ENCODE data around the gene OPN4. TPM values are rescaled to one million over a fixed set of nuclear protein-coding genes. Genes with fewer than 3 reads are reported as not detected.

OPN4 gene
- total and polyA plus RNA-seq, 9 of the 15 experiments (the other 6 are each of a cell fraction or from before 2014, with no cell fraction given): not detected

DNA sequence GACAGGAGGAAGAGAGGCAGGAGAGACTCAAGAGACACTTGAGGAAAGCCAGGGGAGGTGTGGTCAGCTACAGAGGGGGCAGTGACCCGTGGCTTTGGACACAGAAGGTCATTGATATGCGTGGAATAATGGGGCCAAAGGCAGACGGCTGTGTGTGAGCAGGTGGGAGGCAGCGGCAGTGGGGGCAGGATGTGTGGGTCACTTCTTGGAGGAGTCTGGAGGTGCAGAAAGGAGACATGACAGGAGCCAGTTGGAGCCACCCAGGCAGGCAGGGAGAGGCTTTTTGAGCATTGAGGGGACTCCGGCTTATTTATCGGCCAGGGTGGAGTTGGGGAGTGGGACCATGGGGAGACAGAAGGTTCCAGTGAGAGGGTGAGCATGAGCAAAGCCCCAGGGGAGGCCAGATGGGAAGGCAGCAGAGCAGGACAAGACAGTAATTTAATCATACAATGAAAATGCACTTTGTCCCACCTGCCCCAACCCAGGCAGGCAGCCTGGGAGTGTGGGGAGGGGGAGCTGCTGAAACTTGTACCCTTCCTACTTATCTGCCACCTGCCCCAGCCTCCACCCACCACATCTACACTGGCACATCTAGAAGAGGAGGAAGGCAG lies 19.0 kb downstream of the OPN4 start:
- BruUV-seq (replicated peaks): no TSS peak
- H3K79me2 ChIP-seq (ENCODE audit: control insufficient read depth, insufficient read depth, low read length): no peaks in the 10 kb centered on the region
- ATAC-seq: no peak
- no peak overlapping the region for H3K4me3 ChIP-seq
- CTCF ChIA-PET (ENCODE audit: low intra/inter-chr PET ratio): no interaction called here
- WGBS (ENCODE audit: insufficient coverage, low coverage, missing lambda C conversion rate): 8% methylated on average over 4 of the region's 6 CpGs
- H4K20me1 ChIP-seq (replicated peaks; ENCODE audit: control insufficient read depth, insufficient read depth, low read length): no peaks in the 10 kb centered on the region
- intact Hi-C loops (cut with micrococcal nuclease): no loop called here
- POLR2A ChIA-PET: no interaction called here
- TF ChIP-seq, protein P1, sequence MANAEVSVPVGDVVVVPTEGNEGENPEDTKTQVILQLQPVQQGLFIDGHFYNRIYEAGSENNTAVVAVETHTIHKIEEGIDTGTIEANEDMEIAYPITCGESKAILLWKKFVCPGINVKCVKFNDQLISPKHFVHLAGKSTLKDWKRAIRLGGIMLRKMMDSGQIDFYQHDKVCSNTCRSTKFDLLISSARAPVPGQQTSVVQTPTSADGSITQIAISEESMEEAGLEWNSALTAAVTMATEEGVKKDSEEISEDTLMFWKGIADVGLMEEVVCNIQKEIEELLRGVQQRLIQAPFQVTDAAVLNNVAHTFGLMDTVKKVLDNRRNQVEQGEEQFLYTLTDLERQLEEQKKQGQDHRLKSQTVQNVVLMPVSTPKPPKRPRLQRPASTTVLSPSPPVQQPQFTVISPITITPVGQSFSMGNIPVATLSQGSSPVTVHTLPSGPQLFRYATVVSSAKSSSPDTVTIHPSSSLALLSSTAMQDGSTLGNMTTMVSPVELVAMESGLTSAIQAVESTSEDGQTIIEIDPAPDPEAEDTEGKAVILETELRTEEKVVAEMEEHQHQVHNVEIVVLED (CRISPR knock-in tag; IDR thresholded peaks at IDR 0.05): no peak
- TF ChIP-seq ARID3B (CRISPR knock-in tag; IDR thresholded peaks at IDR 0.05; ENCODE audit: borderline replicate concordance) (no peak), HDAC3 (IDR thresholded peaks at IDR 0.05; ENCODE audit: borderline replicate concordance, partially characterized antibody) (no peak), SMAD1 (IDR thresholded peaks at IDR 0.05; ENCODE audit: low read depth, low read length, partially characterized antibody) (no peak), NFRKB (IDR thresholded peaks at IDR 0.05; ENCODE audit: low read depth) (no peak), ZNF511 (CRISPR knock-in tag; IDR thresholded peaks at IDR 0.05) (no peak), CBFB (CRISPR knock-in tag; IDR thresholded peaks at IDR 0.05) (no peak), E2F4 (CRISPR knock-in tag; IDR thresholded peaks at IDR 0.05; ENCODE audit: low read depth) (no peak), GTF2A2 (tag; IDR thresholded peaks at IDR 0.05) (no peak), CAMTA2 (CRISPR knock-in tag; conservative IDR thresholded peaks at IDR 0.05) (no peak)
- TF ChIP-seq, protein P2, sequence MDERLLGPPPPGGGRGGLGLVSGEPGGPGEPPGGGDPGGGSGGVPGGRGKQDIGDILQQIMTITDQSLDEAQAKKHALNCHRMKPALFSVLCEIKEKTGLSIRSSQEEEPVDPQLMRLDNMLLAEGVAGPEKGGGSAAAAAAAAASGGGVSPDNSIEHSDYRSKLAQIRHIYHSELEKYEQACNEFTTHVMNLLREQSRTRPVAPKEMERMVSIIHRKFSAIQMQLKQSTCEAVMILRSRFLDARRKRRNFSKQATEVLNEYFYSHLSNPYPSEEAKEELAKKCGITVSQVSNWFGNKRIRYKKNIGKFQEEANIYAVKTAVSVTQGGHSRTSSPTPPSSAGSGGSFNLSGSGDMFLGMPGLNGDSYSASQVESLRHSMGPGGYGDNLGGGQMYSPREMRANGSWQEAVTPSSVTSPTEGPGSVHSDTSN (CRISPR knock-in tag; IDR thresholded peaks at IDR 0.05; ENCODE audit: low read depth): no peak
- TF ChIP-seq, protein P2 (tag; conservative IDR thresholded peaks at IDR 0.05; ENCODE audit: low read depth): no peak
- no peaks in the 10 kb centered on the region for H3K9me3 ChIP-seq (replicated peaks; ENCODE audit: control insufficient read depth, insufficient read depth, low read depth, low read length)
- DNase-seq (ENCODE audit: extremely low read depth in 1 of 4, low spot score in 3 of 4): no peak
- H3K4me2 ChIP-seq (ENCODE audit: insufficient read depth, low read length): no peak overlapping the region
- H3K9ac ChIP-seq (ENCODE audit: insufficient read depth in 1 of 2, low read depth in 2 of 2, low read length in 2 of 2): no peak overlapping the region
- in situ Hi-C loops (cut with MboI): no loop called here
- no peak overlapping the region for H3K27ac ChIP-seq (ENCODE audit: extremely low read depth, low read depth, low read length)
- peaks cover 0 to 6% of the 10 kb centered on the region in 2 experiments; a peak in 2 of 5 replicates for H3K27me3 ChIP-seq (ENCODE audit: control insufficient read depth in 2 of 2, insufficient read depth in 2 of 2, low read length in 2 of 2)
- H3K36me3 ChIP-seq (ENCODE audit: control insufficient read depth, insufficient read depth, low read length): no peaks in the 10 kb centered on the region
- peaks cover 3 to 4% of the 10 kb centered on the region in 2 experiments; a peak in 2 of 5 replicates for H3K4me1 ChIP-seq (replicated peaks in 1 of 2; ENCODE audit: control insufficient read depth in 2 of 2, insufficient read depth in 2 of 2, low read length in 2 of 2)
- FAIRE-seq: no peak
- no peak overlapping the region for H2AFZ ChIP-seq (ENCODE audit: low read depth, low read length)
- no peaks in the 10 kb centered on the region for H3K9me1 ChIP-seq (ENCODE audit: control insufficient read depth, insufficient read depth, low read length)
